H1 (cell line): ENCODE measurements around the gene ZPR1. TPM values are rescaled to one million over a fixed set of nuclear protein-coding genes. Genes with fewer than 3 reads are reported as not detected.

ENCODE experiments used
- CTCF ChIA-PET: fragments of 300-600 bp; sonication (Branson Sonifier 250); formaldehyde crosslinking; loops from one replicate; lab custom pipeline; 2021; ENCODE audit not compliant: partially characterized antibody; lab: Charles Lee
- POLR2A ChIA-PET: fragments of 300-600 bp; sonication (Branson Sonifier 250); formaldehyde crosslinking; loops from one replicate; lab custom pipeline; 2021; ENCODE audit warnings: inconsistent platforms; ENCODE audit not compliant: partially characterized antibody; lab: Charles Lee
- DNase-seq, 2 experiments: peaks; one replicate each; pipeline versions ENCODE4 v3.0.0 to v3.0.0-alpha.2; 2010 to 2022; ENCODE audit warnings: low spot score in 2 of 2, low read depth in 1 of 2, mixed read lengths in 1 of 2
- FAIRE-seq: peaks from 2 replicates; lab custom pipeline; 2011; peaks lifted over from hg19 to GRCh38; lab: Jason Lieb, UNC
- H2AFZ ChIP-seq: 2 replicates; pipeline ENCODE4 v1.8.1; 2012; ENCODE audit warnings: low read length, inconsistent platforms
- H2AK5ac ChIP-seq: 2 replicates; pipeline ENCODE4 v1.6.1; 2013; ENCODE audit warnings: low read depth, low read length
- H2BK120ac ChIP-seq: replicated peaks from 2 replicates; pipeline ENCODE3; 2013; ENCODE audit warnings: low read depth, low read length, inconsistent platforms
- H2BK12ac ChIP-seq: 2 replicates; pipeline ENCODE4 v1.6.1; 2013; ENCODE audit warnings: low read depth, low read length
- H2BK15ac ChIP-seq: 2 replicates; pipeline ENCODE4 v1.6.1; 2013; ENCODE audit warnings: low read length
- H2BK20ac ChIP-seq: 2 replicates; pipeline ENCODE4 v1.6.1; 2013; ENCODE audit warnings: low read length
- H2BK5ac ChIP-seq: 2 replicates; pipeline ENCODE4 v1.6.1; 2013; ENCODE audit warnings: low read depth, low read length
- H3K14ac ChIP-seq: 2 replicates; pipeline ENCODE4 v1.6.1; 2013; ENCODE audit warnings: inconsistent platforms; ENCODE audit not compliant: insufficient read length
- H3K18ac ChIP-seq: 2 replicates; pipeline ENCODE4 v1.6.1; 2013; ENCODE audit warnings: low read length; ENCODE audit errors: extremely low read depth
- H3K23ac ChIP-seq: 2 replicates; pipeline ENCODE4 v1.6.1; 2013; ENCODE audit warnings: inconsistent platforms; ENCODE audit not compliant: insufficient read length
- H3K23me2 ChIP-seq: 2 replicates; pipeline ENCODE4 v1.6.1; 2013; ENCODE audit warnings: low read depth, low read length
- H3K27ac ChIP-seq: 2 replicates; pipeline ENCODE4 v1.6.1; 2011; ENCODE audit warnings: low read depth, low read length, inconsistent platforms
- H3K27me3 ChIP-seq, 4 experiments: replicated peaks in 1 of 4; 1 replicate in 1 of 4; 2 replicates in 3 of 4; pipeline versions ENCODE4 v1.6.1 to v1.8.1; 2011 to 2013; ENCODE audit warnings: low read length in 3 of 4, mild to moderate bottlenecking in 3 of 4, inconsistent platforms in 2 of 4, mixed read lengths in 2 of 4, moderate library complexity in 1 of 4; ENCODE audit not compliant: control insufficient read depth in 3 of 4, insufficient read depth in 3 of 4; ENCODE audit errors: extremely low read depth in 1 of 4
- H3K36me3 ChIP-seq, 4 experiments: 2 replicates each; pipeline versions ENCODE4 v1.6.1 to v1.8.1; 2011 to 2013; ENCODE audit warnings: mild to moderate bottlenecking in 4 of 4, low read length in 3 of 4, moderate library complexity in 2 of 4, control low read depth in 1 of 4, inconsistent platforms in 1 of 4; ENCODE audit not compliant: insufficient read depth in 4 of 4, control insufficient read depth in 2 of 4
- H3K4ac ChIP-seq: replicated peaks from 2 replicates; pipeline ENCODE3; 2013; ENCODE audit warnings: low read length, low read depth, mixed read lengths, inconsistent platforms; ENCODE audit not compliant: insufficient read length
- H3K4me1 ChIP-seq, 4 experiments: replicated peaks in 1 of 4; 1 replicate in 1 of 4; 2 replicates in 3 of 4; pipeline versions ENCODE4 v1.6.1 to v1.8.1; 2011 to 2013; ENCODE audit warnings: low read length in 3 of 4, inconsistent platforms in 2 of 4, mixed read lengths in 1 of 4; ENCODE audit not compliant: insufficient read depth in 4 of 4, control insufficient read depth in 3 of 4
- H3K4me2 ChIP-seq, 2 experiments: 2 replicates each; pipeline versions ENCODE4 v1.6.1 to v1.8.1; 2011 to 2013; ENCODE audit warnings: low read depth in 2 of 2, low read length in 2 of 2, control low read depth in 1 of 2, inconsistent platforms in 1 of 2, mild to moderate bottlenecking in 1 of 2; ENCODE audit not compliant: insufficient read depth in 1 of 2
- H3K4me3 ChIP-seq, 4 experiments: fragments of 200-600, 300-600 bp in 1 of 4; sonication (generic), shearing (Covaris generic), sonication (Bioruptor Twin) in 1 of 4; 2 replicates each; pipeline versions ENCODE4 v1.5.1 to v1.8.1; 2011 to 2016; ENCODE audit warnings: low read length in 4 of 4, low read depth in 3 of 4, control low read depth in 2 of 4, inconsistent platforms in 2 of 4, mild to moderate bottlenecking in 2 of 4, mixed read lengths in 1 of 4, moderate library complexity in 1 of 4; ENCODE audit not compliant: insufficient read depth in 2 of 4; ENCODE audit errors: extremely low read depth in 1 of 4
- H3K56ac ChIP-seq: replicated peaks from 2 replicates; pipeline ENCODE3; 2013; ENCODE audit warnings: low read depth, mild to moderate bottlenecking, mixed read lengths, low read length, inconsistent platforms; ENCODE audit not compliant: insufficient read length
- H3K79me1 ChIP-seq: 2 replicates; pipeline ENCODE4 v1.6.1; 2013; ENCODE audit warnings: low read depth, low read length, control low read depth
- H3K79me2 ChIP-seq, 2 experiments: 2 replicates each; pipeline versions ENCODE4 v1.6.1 to v1.8.1; 2012 to 2013; ENCODE audit warnings: low read length in 2 of 2, mild to moderate bottlenecking in 2 of 2, inconsistent platforms in 1 of 2; ENCODE audit not compliant: insufficient read depth in 2 of 2, control insufficient read depth in 1 of 2
- H3K9ac ChIP-seq, 4 experiments: replicated peaks in 1 of 4; 1 replicate in 1 of 4; 2 replicates in 3 of 4; pipeline versions ENCODE4 v1.6.1 to v1.8.1; 2011 to 2013; ENCODE audit warnings: low read depth in 3 of 4, low read length in 3 of 4, control low read depth in 2 of 4, mild to moderate bottlenecking in 2 of 4, moderate library complexity in 2 of 4, inconsistent platforms in 1 of 4; ENCODE audit errors: extremely low read depth in 1 of 4
- H3K9me3 ChIP-seq, 2 experiments: 2 replicates each; pipeline versions ENCODE4 v1.6.1 to v1.8.1; 2012 to 2013; ENCODE audit warnings: mild to moderate bottlenecking in 2 of 2, moderate library complexity in 2 of 2, control low read depth in 1 of 2, inconsistent platforms in 1 of 2, low read depth in 1 of 2, low read length in 1 of 2, mixed read lengths in 1 of 2; ENCODE audit not compliant: insufficient read depth in 2 of 2
- H4K20me1 ChIP-seq, 2 experiments: replicated peaks in 1 of 2; 2 replicates each; pipeline versions ENCODE3 to v1.8.1; 2011 to 2013; ENCODE audit warnings: inconsistent platforms in 2 of 2, low read length in 2 of 2, mild to moderate bottlenecking in 1 of 2; ENCODE audit not compliant: insufficient read depth in 2 of 2, control insufficient read depth in 1 of 2
- H4K5ac ChIP-seq: 2 replicates; pipeline ENCODE4 v1.6.1; 2013; ENCODE audit warnings: low read length, low read depth, mixed read lengths, inconsistent platforms; ENCODE audit not compliant: insufficient read length
- H4K8ac ChIP-seq: 2 replicates; pipeline ENCODE4 v1.8.0; 2013; ENCODE audit warnings: mild to moderate bottlenecking, moderate library complexity, low read length, inconsistent platforms; ENCODE audit not compliant: insufficient read depth; ENCODE audit errors: extremely low read depth
- H4K91ac ChIP-seq: replicated peaks from 2 replicates; pipeline ENCODE3; 2013; ENCODE audit warnings: low read length, mixed read lengths, inconsistent platforms; ENCODE audit not compliant: insufficient read length
- ASH2L ChIP-seq: fragments of 200-600, 300-600 bp; sonication (generic); IDR thresholded peaks from one replicate; pipeline ENCODE4 v1.7.1; 2017; ENCODE audit warnings: low read length
- CEBPB ChIP-seq: IDR thresholded peaks from 2 replicates; pipeline ENCODE4 v1.6.1; 2012; ENCODE audit warnings: low read depth, low read length
- CHD2 ChIP-seq: IDR thresholded peaks from 2 replicates; pipeline ENCODE4 v1.6.1; 2012; ENCODE audit warnings: low read length, improper control_type of control experiment
- EP300 ChIP-seq, 2 experiments: IDR thresholded peaks; 1 replicate in 1 of 2; 2 replicates in 1 of 2; pipeline ENCODE4 v1.6.1; 2011 to 2012; ENCODE audit warnings: low read depth in 2 of 2, low read length in 2 of 2, mild to moderate bottlenecking in 2 of 2, borderline replicate concordance in 1 of 2, inconsistent platforms in 1 of 2, moderate library complexity in 1 of 2
- GABPA ChIP-seq: IDR thresholded peaks from 2 replicates; pipeline ENCODE4 v1.6.1; 2011; ENCODE audit warnings: mild to moderate bottlenecking, low read length, moderate library complexity, borderline replicate concordance; ENCODE audit not compliant: insufficient read depth
- GTF2F1 ChIP-seq: IDR thresholded peaks from 2 replicates; pipeline ENCODE4 v1.6.1; 2012; ENCODE audit warnings: low read depth, low read length, improper control_type of control experiment, borderline replicate concordance
- KDM4A ChIP-seq: IDR thresholded peaks from one replicate; pipeline ENCODE4 v1.7.1; 2012; ENCODE audit warnings: low read depth, mild to moderate bottlenecking, moderate library complexity, low read length, inconsistent platforms; ENCODE audit not compliant: severe bottlenecking
- POU5F1 ChIP-seq: IDR thresholded peaks from 2 replicates; pipeline ENCODE4 v1.6.1; 2011; ENCODE audit warnings: low read depth, mild to moderate bottlenecking, low read length, moderate library complexity
- RBBP5 ChIP-seq: IDR thresholded peaks from 2 replicates; pipeline ENCODE4 v1.7.1; 2012; ENCODE audit warnings: low read depth, mild to moderate bottlenecking, inconsistent platforms, low read length, moderate library complexity, borderline replicate concordance
- SIX5 ChIP-seq: IDR thresholded peaks from 2 replicates; pipeline ENCODE4 v1.6.1; 2011; ENCODE audit warnings: mild to moderate bottlenecking, low read depth, low read length
- WGBS, 2 experiments: shearing (Covaris generic) in 1 of 2; methylation state at CpG; one replicate each; pipeline versions ENCODE4 v1.1.6 to v1.1.7; 2013 to 2015; ENCODE audit warnings: low lambda C conversion rate in 2 of 2, mixed read lengths in 2 of 2, inconsistent platforms in 1 of 2, low coverage in 1 of 2, missing lambda C conversion rate in 1 of 2; ENCODE audit not compliant: insufficient replicate concordance in 2 of 2, insufficient coverage in 1 of 2, insufficient read length in 1 of 2; ENCODE audit errors: extremely low coverage in 1 of 2, missing lambda C conversion rate in 1 of 2; 5-methylcytosine and 5-hydroxymethylcytosine counted together
- polyA plus RNA-seq, 7 experiments: library from polyadenylated mRNA; depleted of rRNA in 3 of 7; stranded (reverse) in 5 of 7; unstranded in 2 of 7; fragments of >200 nt in 5 of 7; fragments of 200-250 nt in 2 of 7; gene quantifications; 1 replicate in 5 of 7; 2 replicates in 1 of 7; 4 replicates in 1 of 7; pipeline versions ENCODE4 v1.2.1 to v1.2.3, GENCODE V29; 2011 to 2013; ENCODE audit warnings: missing spikeins in 2 of 7, mixed read lengths in 2 of 7
- total RNA-seq: library from RNA; stranded (reverse); fragmentation: NEBNext Ultra II Directional; extraction: Animal tissue kit (Norgen Biotek cat#: 25700); gene quantifications from 2 replicates; pipeline ENCODE4 v1.2.1, GENCODE V29; 2021
- TF ChIP-seq, protein P1 (sequence below): IDR thresholded peaks from 2 replicates; pipeline ENCODE4 v1.6.1; 2012; ENCODE audit warnings: inconsistent platforms

Gene ZPR1
- total and polyA plus RNA-seq, 2 of the 8 experiments (the other 6 are each of a cell fraction or from before 2014, with no cell fraction given) = 36.7 to 70.5 TPM

GRCh38 chr11:116738975-116739374 lies 48.8 kb downstream of the ZPR1 start:
- no peak overlapping the region for H2BK120ac ChIP-seq
- H2BK20ac ChIP-seq = no peak overlapping the region
- H3K23me2 ChIP-seq = no peaks in the 10 kb centered on the region
- H3K9me3 ChIP-seq = no peaks in the 10 kb centered on the region
- DNase-seq = no peak
- H3K27ac ChIP-seq = no peak overlapping the region
- no peak for FAIRE-seq
- no peak overlapping the region for H3K4me3 ChIP-seq
- WGBS, 2 experiments = 68% methylated on average over 2 of the region's 2 CpGs; no CpG with 5 or more reads in 1 of the 2 experiments
- no peak overlapping the region for H2BK5ac ChIP-seq
- no peak overlapping the region for H4K8ac ChIP-seq
- no peaks in the 10 kb centered on the region for H3K27me3 ChIP-seq
- H3K79me2 ChIP-seq = no peaks in the 10 kb centered on the region
- H4K5ac ChIP-seq = no peak overlapping the region
- no peaks in the 10 kb centered on the region for H3K36me3 ChIP-seq
- no peak overlapping the region for H2AK5ac ChIP-seq
- CTCF ChIA-PET = interaction anchor here (1.0 to 2.7 kb wide), 11 partner anchors 9 to 750 kb away, joined by 3 to 16 read pairs (median 4); partner anchors contain the start of gene APOA5
- no peak overlapping the region for H2BK12ac ChIP-seq
- peaks cover 0 to 4% (median 0%) of the 10 kb centered on the region in 4 experiments; a peak in 4 of 7 replicates for H3K4me1 ChIP-seq
- H4K91ac ChIP-seq = no peak overlapping the region
- no peak overlapping the region for H3K23ac ChIP-seq
- H3K9ac ChIP-seq = no peak overlapping the region; a peak in 1 of 7 replicates
- no peak overlapping the region for H2AFZ ChIP-seq
- no peak overlapping the region for H2BK15ac ChIP-seq
- H3K14ac ChIP-seq = no peak overlapping the region
- H4K20me1 ChIP-seq = no peaks in the 10 kb centered on the region
- POLR2A ChIA-PET = no interaction called here
- no peak overlapping the region for H3K4me2 ChIP-seq
- TF ChIP-seq GABPA (no peak), CHD2 (no peak), CEBPB (no peak), GTF2F1 (no peak), POU5F1 (no peak), SIX5 (no peak), RBBP5 (no peak), KDM4A (no peak), ASH2L (no peak), EP300 (IDR thresholded peaks at IDR 0.05; ENCODE audit: borderline replicate concordance in 1 of 2, low read depth in 2 of 2, low read length in 2 of 2) (no peak)
- TF ChIP-seq, protein P1, sequence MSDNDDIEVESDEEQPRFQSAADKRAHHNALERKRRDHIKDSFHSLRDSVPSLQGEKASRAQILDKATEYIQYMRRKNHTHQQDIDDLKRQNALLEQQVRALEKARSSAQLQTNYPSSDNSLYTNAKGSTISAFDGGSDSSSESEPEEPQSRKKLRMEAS = no peak
- no peak overlapping the region for H3K56ac ChIP-seq
- no peak overlapping the region for H3K4ac ChIP-seq
- H3K79me1 ChIP-seq = no peaks in the 10 kb centered on the region
- H3K18ac ChIP-seq = no peak overlapping the region
